IMR-90 (cell line): Measurements from ENCODE around the gene TGM5. TPM values are rescaled to one million over a fixed set of nuclear protein-coding genes. Genes with fewer than 3 reads are reported as not detected.

Source experiments
- ATAC-seq: fragments of 200-7000 bp; cut with Tn5 transposase; 2 replicates; pipeline ENCODE4 v1.9.1; 2020; ENCODE audit warnings: low read depth, mild to moderate bottlenecking, moderate library complexity
- BruUV-seq: library from RNA; stranded (reverse); fragments of 400-500 nt; replicated peaks from 2 replicates; lab custom pipeline; 2021; lab: Mats Ljungman, UMichigan
- CTCF ChIA-PET: fragments of 300-600 bp; formaldehyde crosslinking; extraction: SDS; loops from one replicate; lab custom pipeline; 2021; ENCODE audit warnings: antibody characterized with exemption; lab: Yijun Ruan, JAX
- POLR2A ChIA-PET: fragments of 300-600 bp; sonication (Branson Sonifier 250); formaldehyde crosslinking; loops from one replicate; lab custom pipeline; 2022; ENCODE audit warnings: antibody characterized with exemption; ENCODE audit not compliant: unreplicated experiment; lab: Charles Lee
- DNase-seq: peaks from one replicate; pipeline ENCODE4 v3.0.0; 2013
- H2AFZ ChIP-seq: replicated peaks from 2 replicates; pipeline ENCODE3; 2013; ENCODE audit warnings: low read length, mild to moderate bottlenecking; ENCODE audit not compliant: poor library complexity
- H2AK5ac ChIP-seq: 2 replicates; pipeline ENCODE4 v1.6.1; 2013; ENCODE audit warnings: low read depth, low read length, inconsistent platforms
- H2AK9ac ChIP-seq: replicated peaks from 2 replicates; pipeline ENCODE3; 2013; ENCODE audit warnings: mild to moderate bottlenecking, low read depth, low read length, moderate library complexity; ENCODE audit not compliant: poor library complexity
- H2BK120ac ChIP-seq: 2 replicates; pipeline ENCODE4 v1.6.1; 2013; ENCODE audit warnings: low read depth, low read length, inconsistent platforms
- H2BK15ac ChIP-seq: 3 replicates; pipeline ENCODE4 v1.6.1; 2013; ENCODE audit warnings: low read depth, low read length, inconsistent platforms
- H2BK20ac ChIP-seq: 2 replicates; pipeline ENCODE4 v1.6.1; 2013; ENCODE audit warnings: low read depth, mild to moderate bottlenecking, inconsistent platforms, low read length, moderate library complexity
- H2BK5ac ChIP-seq: 2 replicates; pipeline ENCODE4 v1.6.1; 2013; ENCODE audit warnings: mild to moderate bottlenecking, low read depth, low read length, inconsistent platforms; ENCODE audit not compliant: poor library complexity, severe bottlenecking
- H3K14ac ChIP-seq: replicated peaks from 2 replicates; pipeline ENCODE4 v1.6.1; 2013; ENCODE audit warnings: low read depth, low read length, inconsistent platforms
- H3K18ac ChIP-seq: 2 replicates; pipeline ENCODE4 v1.6.1; 2013; ENCODE audit warnings: low read depth, low read length, control low read depth
- H3K23ac ChIP-seq: 2 replicates; pipeline ENCODE4 v1.6.1; 2013; ENCODE audit warnings: low read depth, low read length, inconsistent platforms
- H3K27ac ChIP-seq: 2 replicates; pipeline ENCODE4 v1.5.1; 2013; ENCODE audit warnings: mild to moderate bottlenecking, control low read depth, low read length; ENCODE audit not compliant: insufficient read depth
- H3K27me3 ChIP-seq: 2 replicates; pipeline ENCODE4 v1.6.1; 2013; ENCODE audit warnings: low read length; ENCODE audit not compliant: control insufficient read depth, insufficient read depth
- H3K36me3 ChIP-seq: 2 replicates; pipeline ENCODE4 v1.6.1; 2013; ENCODE audit warnings: low read length, mixed read lengths; ENCODE audit not compliant: control insufficient read depth, insufficient read depth
- H3K4ac ChIP-seq: 2 replicates; pipeline ENCODE4 v1.6.1; 2013; ENCODE audit warnings: low read depth, low read length, inconsistent platforms
- H3K4me1 ChIP-seq: 2 replicates; pipeline ENCODE4 v1.6.1; 2013; ENCODE audit warnings: low read length, mixed read lengths; ENCODE audit not compliant: control insufficient read depth, insufficient read depth
- H3K4me2 ChIP-seq: 2 replicates; pipeline ENCODE4 v1.6.1; 2013; ENCODE audit warnings: low read depth, mild to moderate bottlenecking, control low read depth, low read length, moderate library complexity
- H3K4me3 ChIP-seq: 2 replicates; pipeline ENCODE4 v1.5.1; 2013; ENCODE audit warnings: low read depth, mild to moderate bottlenecking, control low read depth, low read length, moderate library complexity; ENCODE audit not compliant: insufficient read depth
- H3K56ac ChIP-seq: 2 replicates; pipeline ENCODE4 v1.6.1; 2013; ENCODE audit warnings: low read length, inconsistent platforms; ENCODE audit not compliant: insufficient read depth; ENCODE audit errors: extremely low read depth
- H3K79me1 ChIP-seq, 2 experiments: 2 replicates each; pipeline ENCODE4 v1.6.1; 2013; ENCODE audit warnings: low read length in 2 of 2, inconsistent platforms in 1 of 2, low read depth in 1 of 2
- H3K9ac ChIP-seq: 2 replicates; pipeline ENCODE4 v1.6.1; 2013; ENCODE audit warnings: low read depth, low read length, control low read depth
- H3K9me1 ChIP-seq: 2 replicates; pipeline ENCODE4 v1.6.1; 2013; ENCODE audit warnings: low read length, inconsistent platforms; ENCODE audit not compliant: insufficient read depth
- H3K9me3 ChIP-seq: 2 replicates; pipeline ENCODE4 v1.6.1; 2013; ENCODE audit warnings: low read length; ENCODE audit not compliant: control insufficient read depth, insufficient read depth
- H4K20me1 ChIP-seq: 2 replicates; pipeline ENCODE4 v1.6.1; 2013; ENCODE audit warnings: low read length, inconsistent platforms; ENCODE audit not compliant: insufficient read depth
- H4K5ac ChIP-seq: 2 replicates; pipeline ENCODE4 v1.6.1; 2013; ENCODE audit warnings: mild to moderate bottlenecking, low read depth, low read length, control low read depth
- H4K8ac ChIP-seq, 2 experiments: 2 replicates each; pipeline ENCODE4 v1.6.1; 2013; ENCODE audit warnings: low read depth in 2 of 2, low read length in 2 of 2, control low read depth in 1 of 2, inconsistent platforms in 1 of 2
- H4K91ac ChIP-seq: 2 replicates; pipeline ENCODE4 v1.6.1; 2013; ENCODE audit warnings: low read depth, low read length, inconsistent platforms; ENCODE audit not compliant: insufficient read depth
- BHLHE40 ChIP-seq: fragments of 150-350 bp; IDR thresholded peaks from 2 replicates; pipeline ENCODE4 v1.6.1; 2016; ENCODE audit warnings: mild to moderate bottlenecking, low read depth, low read length
- CEBPB ChIP-seq: IDR thresholded peaks from 2 replicates; pipeline ENCODE4 v1.6.1; 2012; ENCODE audit warnings: low read depth, low read length, improper control_type of control experiment
- CTCF ChIP-seq: conservative IDR thresholded peaks from 2 replicates; pipeline ENCODE4 v1.5.1; 2012; ENCODE audit warnings: mild to moderate bottlenecking, low read depth, low read length, improper control_type of control experiment
- FOS ChIP-seq: fragments of 150-350 bp; IDR thresholded peaks from 2 replicates; pipeline ENCODE4 v1.6.1; 2016; ENCODE audit warnings: low read depth, low read length
- MAFK ChIP-seq: IDR thresholded peaks from 2 replicates; pipeline ENCODE4 v1.6.1; 2012; ENCODE audit warnings: low read depth, low read length, improper control_type of control experiment
- MXI1 ChIP-seq: IDR thresholded peaks from 2 replicates; pipeline ENCODE4 v1.6.1; 2012; ENCODE audit warnings: low read depth, mild to moderate bottlenecking, low read length, moderate library complexity, borderline replicate concordance
- NFE2L2 ChIP-seq: fragments of 150-350 bp; IDR thresholded peaks from 2 replicates; pipeline ENCODE4 v1.6.1; 2016; ENCODE audit warnings: low read depth, mild to moderate bottlenecking, low read length
- POLR2A ChIP-seq: IDR thresholded peaks from 2 replicates; pipeline ENCODE4 v1.6.1; 2012; ENCODE audit warnings: mild to moderate bottlenecking, low read depth, low read length
- RAD21 ChIP-seq: IDR thresholded peaks from 2 replicates; pipeline ENCODE4 v1.6.1; 2012; ENCODE audit warnings: low read length, improper control_type of control experiment
- RCOR1 ChIP-seq: IDR thresholded peaks from 2 replicates; pipeline ENCODE4 v1.6.1; 2012; ENCODE audit warnings: mild to moderate bottlenecking, low read length, improper control_type of control experiment; ENCODE audit not compliant: insufficient replicate concordance
- RFX5 ChIP-seq: IDR thresholded peaks from 2 replicates; pipeline ENCODE4 v1.8.0; 2012; ENCODE audit warnings: low read depth, mild to moderate bottlenecking, low read length, moderate library complexity
- SMC3 ChIP-seq: fragments of 150-350 bp; IDR thresholded peaks from 2 replicates; pipeline ENCODE4 v1.6.1; 2016; ENCODE audit warnings: low read depth, mild to moderate bottlenecking, antibody characterized with exemption, low read length, moderate library complexity
- USF2 ChIP-seq: fragments of 150-350 bp; IDR thresholded peaks from 2 replicates; pipeline ENCODE4 v1.6.1; 2017; ENCODE audit warnings: mild to moderate bottlenecking, antibody characterized with exemption, low read length, low read depth
- WGBS, 2 experiments: methylation state at CpG; one replicate each; pipeline versions ENCODE4 v1.1.5 to v1.1.7; 2013; ENCODE audit warnings: missing lambda C conversion rate in 2 of 2; ENCODE audit not compliant: insufficient read length in 1 of 2; ENCODE audit errors: extremely low coverage in 2 of 2; 5-methylcytosine and 5-hydroxymethylcytosine counted together
- dilution Hi-C: fragments of 300-500 bp; cut with HindIII; formaldehyde crosslinking; loops from one replicate; pipeline ENCODE4 v1.14.3; 2018; ENCODE audit warnings: low sequenced_read_pairs; ENCODE audit not compliant: unreplicated experiment
- in situ Hi-C: fragments of 300-500 bp; cut with MboI; formaldehyde crosslinking; loops from 3 replicates; pipeline ENCODE4 v1.14.3; 2019; ENCODE audit warnings: low sequenced_read_pairs, inconsistent platforms, mixed read lengths
- intact Hi-C: fragments of 100-400 bp; cut with micrococcal nuclease; formaldehyde crosslinking; loops from 2 replicates; pipeline ENCODE4 v1.10.0; 2022
- polyA plus RNA-seq, 3 experiments: library from polyadenylated mRNA; depleted of rRNA; stranded (reverse); fragments of >200 nt; gene quantifications; 2 replicates each; pipeline ENCODE4 v1.2.3, GENCODE V29; 2012; ENCODE audit warnings: low replicate concordance in 1 of 3
- total RNA-seq: library from RNA; depleted of rRNA; stranded (reverse); fragments of >200 nt; gene quantifications from 2 replicates; pipeline ENCODE4 v1.2.3, GENCODE V29; 2012

Gene TGM5
- total and polyA plus RNA-seq, 2 of the 4 experiments (the other 2 are of a cell fraction) = not detected

GRCh38 chr15:43226436-43227305, 40.1 kb downstream of the TGM5 start:
- H3K9ac ChIP-seq = no peak overlapping the region
- no peaks in the 10 kb centered on the region for H4K20me1 ChIP-seq
- no peak overlapping the region for H2BK15ac ChIP-seq
- H3K4ac ChIP-seq = no peak overlapping the region
- H4K91ac ChIP-seq = no peak overlapping the region
- ChIA-PET POLR2A (no interaction called here), CTCF (interaction anchor here (3.5 kb wide), 1 partner anchor 58 kb away, joined by 37 read pairs; no protein-coding TSS in a partner anchor)
- H2BK5ac ChIP-seq = no peak overlapping the region
- no peak overlapping the region for H3K4me3 ChIP-seq
- H2AK5ac ChIP-seq = no peak overlapping the region
- dilution Hi-C loops (no loop called here), in situ Hi-C loops (no loop called here), intact Hi-C loops (no loop called here)
- no peak overlapping the region for H4K8ac ChIP-seq
- no peaks in the 10 kb centered on the region for H3K36me3 ChIP-seq
- no peak overlapping the region for H2AK9ac ChIP-seq
- no peak overlapping the region for H3K4me2 ChIP-seq
- H3K14ac ChIP-seq = no peak overlapping the region
- no peak overlapping the region for H3K56ac ChIP-seq
- H3K27ac ChIP-seq = no peak overlapping the region
- H4K5ac ChIP-seq = no peak overlapping the region
- no peaks in the 10 kb centered on the region for H3K79me1 ChIP-seq
- no peak overlapping the region for H2BK20ac ChIP-seq
- H3K4me1 ChIP-seq = no peaks in the 10 kb centered on the region
- ATAC-seq (no peak), DNase-seq (no peak)
- H2AFZ ChIP-seq = no peak overlapping the region
- no TSS peak for BruUV-seq
- 94% methylated on average over 29 of the region's 57 CpGs; no CpG with 5 or more reads in 1 of the 2 experiments for WGBS, 2 experiments
- H2BK120ac ChIP-seq = no peak overlapping the region
- no peaks in the 10 kb centered on the region for H3K9me1 ChIP-seq
- peaks cover 25% of the 10 kb centered on the region for H3K27me3 ChIP-seq
- H3K18ac ChIP-seq = no peak overlapping the region
- no peak overlapping the region for H3K23ac ChIP-seq
- TF ChIP-seq CEBPB (no peak), RAD21 (no peak), POLR2A (no peak), MAFK (no peak), USF2 (no peak), RCOR1 (no peak), BHLHE40 (no peak), FOS (no peak), MXI1 (no peak), RFX5 (no peak), SMC3 (no peak), CTCF (no peak), NFE2L2 (no peak)
- no peaks in the 10 kb centered on the region for H3K9me3 ChIP-seq
